ENCODE data around the gene RBPJ.

RBPJ gene

GRCh38 chr4:26368685-26369084 is 47.9 kb downstream of the RBPJ start:
- H3K9me3 Mint-ChIP-seq (ENCODE audit: low read depth) = no peaks in the 10 kb centered on the region
- H3K27me3 Mint-ChIP-seq = no peaks in the 10 kb centered on the region
- peaks cover 16% of the 10 kb centered on the region for H3K36me3 Mint-ChIP-seq
- no peak overlapping the region for H3K4me3 Mint-ChIP-seq
- peaks cover 32% of the 10 kb centered on the region for H3K4me1 Mint-ChIP-seq (ENCODE audit: low read depth)
- no peak overlapping the region for H3K27ac Mint-ChIP-seq

GRCh38 chr4:26369132-26369531 is 48.3 kb downstream of the RBPJ start:
- peaks cover 33% of the 10 kb centered on the region for H3K4me1 Mint-ChIP-seq (ENCODE audit: low read depth)
- H3K36me3 Mint-ChIP-seq = peaks cover 16% of the 10 kb centered on the region
- no peaks in the 10 kb centered on the region for H3K9me3 Mint-ChIP-seq (ENCODE audit: low read depth)
- no peak overlapping the region for H3K27ac Mint-ChIP-seq
- H3K4me3 Mint-ChIP-seq = no peak overlapping the region
- H3K27me3 Mint-ChIP-seq = no peaks in the 10 kb centered on the region

- Mint-ChIP-seq H3K27me3 (no peaks in the 10 kb centered on the region), H3K27ac (no peak overlapping the region), H3K4me3 (no peak overlapping the region), H3K9me3 (ENCODE audit: low read depth) (no peaks in the 10 kb centered on the region), H3K4me1 (ENCODE audit: low read depth) (peaks cover 33% of the 10 kb centered on the region), H3K36me3 (peaks cover 16% of the 10 kb centered on the region)
Observed at GRCh38 chr4:26369581-26369980, 48.8 kb downstream of the RBPJ start.

- Mint-ChIP-seq H3K4me1 (ENCODE audit: low read depth) (peaks cover 43% of the 10 kb centered on the region), H3K27me3 (no peaks in the 10 kb centered on the region)
Observed at GRCh38 chr4:26372076-26372475, 51.3 kb downstream of the RBPJ start.

GRCh38 chr4:26372525-26373172 is 51.8 kb downstream of the RBPJ start:
- H3K4me3 Mint-ChIP-seq = no peak overlapping the region
- H3K9me3 Mint-ChIP-seq (ENCODE audit: low read depth) = no peaks in the 10 kb centered on the region
- H3K4me1 Mint-ChIP-seq (ENCODE audit: low read depth) = peaks cover 48% of the 10 kb centered on the region
- H3K27ac Mint-ChIP-seq = peak overlapping the region; percentile 4
- H3K27me3 Mint-ChIP-seq = no peaks in the 10 kb centered on the region
- H3K36me3 Mint-ChIP-seq = peaks cover 20% of the 10 kb centered on the region

More at GRCh38 chr4:26372076-26372475, 51.3 kb downstream of the RBPJ start:
- Mint-ChIP-seq H3K9me3 (ENCODE audit: low read depth) (no peaks in the 10 kb centered on the region), H3K4me3 (no peak overlapping the region), H3K27ac (no peak overlapping the region), H3K36me3 (peaks cover 21% of the 10 kb centered on the region)

GRCh38 chr4:26375551-26375950 is 54.7 kb downstream of the RBPJ start:
- no peaks in the 10 kb centered on the region for H3K9me3 Mint-ChIP-seq (ENCODE audit: low read depth)
- no peak overlapping the region for H3K27ac Mint-ChIP-seq
- peaks cover 60% of the 10 kb centered on the region for H3K4me1 Mint-ChIP-seq (ENCODE audit: low read depth)
- peaks cover 6% of the 10 kb centered on the region for H3K36me3 Mint-ChIP-seq
- H3K27me3 Mint-ChIP-seq = no peaks in the 10 kb centered on the region
- H3K4me3 Mint-ChIP-seq = no peak overlapping the region

GRCh38 chr4:26377328-26378311 is 56.8 kb downstream of the RBPJ start:
- Mint-ChIP-seq H3K4me1 (ENCODE audit: low read depth) (peaks cover 58% of the 10 kb centered on the region), H3K9me3 (ENCODE audit: low read depth) (no peaks in the 10 kb centered on the region), H3K27ac (no peak overlapping the region), H3K27me3 (no peaks in the 10 kb centered on the region), H3K4me3 (no peak overlapping the region), H3K36me3 (peaks cover 6% of the 10 kb centered on the region)

- Mint-ChIP-seq H3K27ac (no peak overlapping the region), H3K4me3 (no peak overlapping the region), H3K9me3 (ENCODE audit: low read depth) (no peaks in the 10 kb centered on the region), H3K4me1 (ENCODE audit: low read depth) (peaks cover 54% of the 10 kb centered on the region), H3K27me3 (no peaks in the 10 kb centered on the region), H3K36me3 (peaks cover 6% of the 10 kb centered on the region)
Observed at GRCh38 chr4:26379837-26380236, 59.0 kb downstream of the RBPJ start.

- Mint-ChIP-seq H3K9me3 (ENCODE audit: low read depth) (no peaks in the 10 kb centered on the region), H3K36me3 (peaks cover 8% of the 10 kb centered on the region), H3K4me3 (no peak overlapping the region), H3K4me1 (ENCODE audit: low read depth) (peaks cover 52% of the 10 kb centered on the region), H3K27me3 (no peaks in the 10 kb centered on the region), H3K27ac (no peak overlapping the region)
Observed at GRCh38 chr4:26380740-26381139, 59.9 kb downstream of the RBPJ start.

GRCh38 chr4:26384380-26385057 is 63.7 kb downstream of the RBPJ start:
- Mint-ChIP-seq H3K4me1 (ENCODE audit: low read depth) (peaks cover 26% of the 10 kb centered on the region), H3K27me3 (no peaks in the 10 kb centered on the region), H3K9me3 (ENCODE audit: low read depth) (no peaks in the 10 kb centered on the region), H3K27ac (no peak overlapping the region), H3K36me3 (peaks cover 19% of the 10 kb centered on the region), H3K4me3 (no peak overlapping the region)

GRCh38 chr4:26385690-26386089 is 64.9 kb downstream of the RBPJ start:
- Mint-ChIP-seq H3K36me3 (peaks cover 23% of the 10 kb centered on the region), H3K27ac (no peak overlapping the region)

GRCh38 chr4:26386386-26386785 is 65.6 kb downstream of the RBPJ start:
- Mint-ChIP-seq H3K27me3 (no peaks in the 10 kb centered on the region), H3K4me1 (ENCODE audit: low read depth) (peaks cover 16% of the 10 kb centered on the region), H3K4me3 (no peak overlapping the region), H3K9me3 (ENCODE audit: low read depth) (no peaks in the 10 kb centered on the region), H3K27ac (no peak overlapping the region), H3K36me3 (peaks cover 23% of the 10 kb centered on the region)

More at GRCh38 chr4:26385690-26386089, 64.9 kb downstream of the RBPJ start:
- H3K4me3 Mint-ChIP-seq = no peak overlapping the region
- H3K9me3 Mint-ChIP-seq (ENCODE audit: low read depth) = no peaks in the 10 kb centered on the region
- no peaks in the 10 kb centered on the region for H3K27me3 Mint-ChIP-seq
- H3K4me1 Mint-ChIP-seq (ENCODE audit: low read depth) = peaks cover 20% of the 10 kb centered on the region

- Mint-ChIP-seq H3K27ac (no peak overlapping the region), H3K36me3 (peaks cover 23% of the 10 kb centered on the region), H3K4me1 (ENCODE audit: low read depth) (peaks cover 13% of the 10 kb centered on the region), H3K4me3 (no peak overlapping the region), H3K9me3 (ENCODE audit: low read depth) (no peaks in the 10 kb centered on the region), H3K27me3 (no peaks in the 10 kb centered on the region)
Observed at GRCh38 chr4:26388671-26389070, 67.9 kb downstream of the RBPJ start.

GRCh38 chr4:26397086-26397485 is 76.3 kb downstream of the RBPJ start:
- Mint-ChIP-seq H3K4me1 (ENCODE audit: low read depth) (peaks cover 7% of the 10 kb centered on the region), H3K4me3 (no peak overlapping the region), H3K27me3 (no peaks in the 10 kb centered on the region), H3K9me3 (ENCODE audit: low read depth) (no peaks in the 10 kb centered on the region), H3K36me3 (peaks cover 11% of the 10 kb centered on the region), H3K27ac (peak overlapping the region; percentile 34)

GRCh38 chr4:26400132-26400531 is 79.3 kb downstream of the RBPJ start:
- no peaks in the 10 kb centered on the region for H3K27me3 Mint-ChIP-seq
- H3K9me3 Mint-ChIP-seq (ENCODE audit: low read depth) = no peaks in the 10 kb centered on the region
- H3K4me3 Mint-ChIP-seq = no peak overlapping the region
- peaks cover 14% of the 10 kb centered on the region for H3K4me1 Mint-ChIP-seq (ENCODE audit: low read depth)
- no peak overlapping the region for H3K27ac Mint-ChIP-seq
- peaks cover 21% of the 10 kb centered on the region for H3K36me3 Mint-ChIP-seq
